ENCODE measurements around the gene EHBP1L1. TPM values are rescaled to one million over a fixed set of nuclear protein-coding genes. Genes with fewer than 3 reads are reported as not detected.

EHBP1L1 gene
- total RNA-seq, 2 donors from 2014 or later, result 6.2 to 9.8 TPM

DNA sequence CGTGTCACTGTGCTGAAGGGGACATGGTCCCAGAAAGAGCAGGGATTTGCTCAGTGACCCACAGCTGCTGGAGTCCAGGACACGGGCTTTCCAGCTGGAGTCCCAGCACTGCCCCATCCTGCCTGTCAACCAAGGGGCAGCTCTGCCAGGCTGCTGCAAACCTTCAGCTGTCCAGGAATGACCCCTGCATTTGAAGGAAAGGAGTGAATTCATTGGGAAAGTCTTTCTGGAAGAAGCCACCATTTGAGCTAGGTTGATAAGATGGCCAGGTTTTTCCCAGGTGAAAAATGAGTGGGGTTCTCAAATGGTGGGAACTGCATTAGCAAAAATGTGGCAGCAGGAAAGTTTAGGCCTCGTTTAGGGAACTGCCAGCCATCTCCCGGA lies 10.4 kb downstream of the EHBP1L1 start:
- H3K27me3 ChIP-seq (ENCODE audit: control insufficient read depth, insufficient read depth, low read length, poor library complexity, severe bottlenecking), result peaks cover 63% of the 10 kb centered on the region

DNA sequence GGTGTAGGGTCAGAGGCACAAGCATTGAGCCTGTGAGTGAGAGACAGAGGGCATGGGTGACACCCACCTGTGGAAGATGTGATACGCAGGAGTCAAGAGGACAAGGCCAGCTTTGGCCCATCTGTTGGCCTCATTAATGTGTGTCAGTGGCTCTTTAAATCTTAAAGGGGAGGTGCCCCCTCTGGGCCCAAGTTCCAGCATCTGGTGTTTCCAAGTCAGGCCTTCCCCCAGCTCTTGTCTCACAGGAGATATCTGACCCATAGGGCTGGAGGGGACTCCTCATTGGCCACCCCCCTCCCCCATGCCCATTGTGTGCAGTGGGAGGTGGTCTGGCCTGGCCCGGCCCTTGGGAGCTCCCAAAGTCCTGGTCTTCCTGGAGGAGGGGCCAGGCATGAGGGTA lies 10.8 kb downstream of the EHBP1L1 start:
- 80 to 83% methylated on average over 1 to 2 of the region's 2 CpGs for WGBS, 2 experiments (ENCODE audit: insufficient coverage in 1 of 2, insufficient read length in 1 of 2)
- no peak overlapping the region for H3K27ac ChIP-seq (ENCODE audit: low read depth, low read length)

More for the DNA sequence above, 10.4 kb downstream of the EHBP1L1 start:
- Mint-ChIP-seq H3K9me3 (no peaks in the 10 kb centered on the region), H3K27me3 (ENCODE audit: insufficient read depth) (peaks cover 92% of the 10 kb centered on the region), H3K36me3 (ENCODE audit: low read depth) (no peaks in the 10 kb centered on the region), H3K4me1 (no peaks in the 10 kb centered on the region), H3K27ac (no peak overlapping the region), H3K4me3 (no peak overlapping the region)
- Histone ChIP-seq H3K9ac (ENCODE audit: extremely low read depth, low read length, poor library complexity, severe bottlenecking) (no peak overlapping the region), H3K4me3 (ENCODE audit: low read length) (no peak overlapping the region), H3K27ac (ENCODE audit: low read depth, low read length) (no peak overlapping the region), H3K9me3 (ENCODE audit: control insufficient read depth, low read length) (no peaks in the 10 kb centered on the region), H3K4me1 (ENCODE audit: control insufficient read depth, insufficient read depth, low read length) (no peaks in the 10 kb centered on the region), H3K36me3 (ENCODE audit: control insufficient read depth, insufficient read depth, low read length) (no peaks in the 10 kb centered on the region)
- 82 to 90% methylated on average over 3 to 4 of the region's 4 CpGs for WGBS, 2 experiments (ENCODE audit: insufficient coverage in 1 of 2, insufficient read length in 1 of 2)
- no peak for DNase-seq
- TF ChIP-seq, protein P1, sequence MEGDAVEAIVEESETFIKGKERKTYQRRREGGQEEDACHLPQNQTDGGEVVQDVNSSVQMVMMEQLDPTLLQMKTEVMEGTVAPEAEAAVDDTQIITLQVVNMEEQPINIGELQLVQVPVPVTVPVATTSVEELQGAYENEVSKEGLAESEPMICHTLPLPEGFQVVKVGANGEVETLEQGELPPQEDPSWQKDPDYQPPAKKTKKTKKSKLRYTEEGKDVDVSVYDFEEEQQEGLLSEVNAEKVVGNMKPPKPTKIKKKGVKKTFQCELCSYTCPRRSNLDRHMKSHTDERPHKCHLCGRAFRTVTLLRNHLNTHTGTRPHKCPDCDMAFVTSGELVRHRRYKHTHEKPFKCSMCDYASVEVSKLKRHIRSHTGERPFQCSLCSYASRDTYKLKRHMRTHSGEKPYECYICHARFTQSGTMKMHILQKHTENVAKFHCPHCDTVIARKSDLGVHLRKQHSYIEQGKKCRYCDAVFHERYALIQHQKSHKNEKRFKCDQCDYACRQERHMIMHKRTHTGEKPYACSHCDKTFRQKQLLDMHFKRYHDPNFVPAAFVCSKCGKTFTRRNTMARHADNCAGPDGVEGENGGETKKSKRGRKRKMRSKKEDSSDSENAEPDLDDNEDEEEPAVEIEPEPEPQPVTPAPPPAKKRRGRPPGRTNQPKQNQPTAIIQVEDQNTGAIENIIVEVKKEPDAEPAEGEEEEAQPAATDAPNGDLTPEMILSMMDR (conservative IDR thresholded peaks at IDR 0.05), result no peak

DNA sequence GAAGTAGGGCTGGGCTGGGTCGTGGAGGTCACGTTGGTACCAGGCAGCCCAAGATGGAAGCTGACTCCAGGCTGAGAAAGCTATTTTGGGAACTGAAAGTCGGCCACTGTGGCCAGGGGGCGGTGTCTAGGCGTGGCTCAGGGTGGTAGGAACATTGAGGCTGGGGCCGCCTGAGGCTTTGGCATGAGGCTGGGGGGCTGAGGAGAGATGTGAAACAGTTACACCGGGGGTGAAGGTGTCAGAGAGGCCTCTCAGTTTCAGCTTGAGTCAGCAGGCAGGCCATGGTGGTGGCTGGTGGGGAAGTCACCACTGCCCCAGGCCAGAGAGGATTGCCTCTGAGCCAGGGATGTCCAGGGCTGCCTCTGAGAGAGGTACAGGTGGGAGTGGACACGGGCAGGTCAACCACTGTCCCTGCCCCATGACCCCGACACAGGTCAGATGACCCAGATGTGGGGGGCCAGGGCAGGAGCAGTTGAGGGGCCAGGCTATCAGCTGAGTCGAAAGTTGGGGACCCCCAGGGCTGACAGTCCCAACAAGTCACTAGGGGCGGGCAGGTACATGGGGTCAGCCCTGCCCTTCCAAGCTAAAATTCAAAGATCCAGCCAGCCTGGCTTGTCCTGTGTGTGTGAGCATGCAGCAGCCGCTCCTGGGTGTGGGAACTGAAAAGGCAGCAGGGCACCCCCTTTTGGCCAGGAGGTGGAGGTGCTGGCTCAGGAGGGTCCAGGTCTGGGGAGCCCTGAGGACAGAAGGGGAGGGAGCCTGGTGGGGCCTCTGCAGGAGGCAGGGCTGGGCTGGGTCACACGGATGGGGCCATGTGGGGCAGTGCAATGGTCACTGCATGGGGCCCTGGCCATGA lies 12.6 kb downstream of the EHBP1L1 start:
- Histone ChIP-seq H3K9me3 (ENCODE audit: control insufficient read depth, low read length) (no peaks in the 10 kb centered on the region), H3K27me3 (ENCODE audit: control insufficient read depth, insufficient read depth, low read length, poor library complexity, severe bottlenecking) (peaks cover 59% of the 10 kb centered on the region), H3K36me3 (ENCODE audit: control insufficient read depth, insufficient read depth, low read length) (no peaks in the 10 kb centered on the region), H3K27ac (ENCODE audit: low read depth, low read length) (no peak overlapping the region), H3K4me1 (ENCODE audit: control insufficient read depth, insufficient read depth, low read length) (no peaks in the 10 kb centered on the region), H3K4me3 (ENCODE audit: low read length) (no peak overlapping the region), H3K9ac (ENCODE audit: extremely low read depth, low read length, poor library complexity, severe bottlenecking) (no peak overlapping the region)
- Mint-ChIP-seq H3K4me3 (no peak overlapping the region), H3K36me3 (ENCODE audit: low read depth) (no peaks in the 10 kb centered on the region), H3K4me1 (peaks cover 2% of the 10 kb centered on the region), H3K27ac (no peak overlapping the region), H3K9me3 (no peaks in the 10 kb centered on the region), H3K27me3 (ENCODE audit: insufficient read depth) (peaks cover 88% of the 10 kb centered on the region)
- WGBS, 2 experiments (ENCODE audit: insufficient coverage in 1 of 2, insufficient read length in 1 of 2), result 71 to 88% methylated on average over 10 to 13 of the region's 13 CpGs
- TF ChIP-seq, protein P1 (conservative IDR thresholded peaks at IDR 0.05), result peak; percentile 74
- DNase-seq, result peak; percentile 89

More for the DNA sequence above, 10.8 kb downstream of the EHBP1L1 start:
- TF ChIP-seq, protein P1 (conservative IDR thresholded peaks at IDR 0.05), result no peak
- Mint-ChIP-seq H3K27me3 (ENCODE audit: insufficient read depth) (peaks cover 93% of the 10 kb centered on the region), H3K9me3 (no peaks in the 10 kb centered on the region), H3K4me3 (no peak overlapping the region), H3K36me3 (ENCODE audit: low read depth) (no peaks in the 10 kb centered on the region), H3K27ac (no peak overlapping the region), H3K4me1 (peaks cover 2% of the 10 kb centered on the region)
- Histone ChIP-seq H3K9ac (ENCODE audit: extremely low read depth, low read length, poor library complexity, severe bottlenecking) (no peak overlapping the region), H3K36me3 (ENCODE audit: control insufficient read depth, insufficient read depth, low read length) (no peaks in the 10 kb centered on the region), H3K9me3 (ENCODE audit: control insufficient read depth, low read length) (no peaks in the 10 kb centered on the region), H3K4me3 (ENCODE audit: low read length) (no peak overlapping the region), H3K27me3 (ENCODE audit: control insufficient read depth, insufficient read depth, low read length, poor library complexity, severe bottlenecking) (peaks cover 65% of the 10 kb centered on the region), H3K4me1 (ENCODE audit: control insufficient read depth, insufficient read depth, low read length) (no peaks in the 10 kb centered on the region)
- peak; percentile 71 for DNase-seq
